Calu3 (cell line): ENCODE data around the gene EXOC2. TPM values are rescaled to one million over a fixed set of nuclear protein-coding genes. Genes with fewer than 3 reads are reported as not detected.

Experiments
- BruUV-seq: library from RNA; stranded (reverse); fragments of 400-500 nt; replicated peaks from 2 replicates; lab custom pipeline; 2021; lab: Mats Ljungman, UMichigan
- CTCF ChIA-PET: fragments of 300-600 bp; sonication (Branson Sonifier 250); formaldehyde crosslinking; loops from one replicate; lab custom pipeline; 2022; ENCODE audit warnings: antibody characterized with exemption; lab: Charles Lee
- DNase-seq: peaks from one replicate; pipeline ENCODE4 v3.0.0; 2022
- H3K27ac Mint-ChIP-seq: one replicate; pipeline ENCODE4 v1.8.0; 2022; ENCODE audit warnings: mixed read lengths; ENCODE audit not compliant: unreplicated experiment
- H3K27me3 Mint-ChIP-seq: one replicate; pipeline ENCODE4 v1.8.0; 2022; ENCODE audit warnings: mixed read lengths; ENCODE audit not compliant: unreplicated experiment
- H3K36me3 Mint-ChIP-seq: one replicate; pipeline ENCODE4 v1.8.0; 2022; ENCODE audit warnings: mild to moderate bottlenecking, moderate library complexity, mixed read lengths; ENCODE audit not compliant: insufficient read depth, unreplicated experiment
- H3K4me1 Mint-ChIP-seq: one replicate; pipeline ENCODE4 v1.8.0; 2022; ENCODE audit warnings: mild to moderate bottlenecking, low read depth, mixed read lengths; ENCODE audit not compliant: unreplicated experiment
- H3K4me3 Mint-ChIP-seq: one replicate; pipeline ENCODE4 v1.8.0; 2022; ENCODE audit warnings: mild to moderate bottlenecking, low read depth, moderate library complexity, mixed read lengths; ENCODE audit not compliant: unreplicated experiment
- H3K9me3 Mint-ChIP-seq: one replicate; pipeline ENCODE4 v1.8.0; 2022; ENCODE audit warnings: low read depth, mixed read lengths; ENCODE audit not compliant: unreplicated experiment
- CTCF ChIP-seq: fragments of 200-600 bp; IDR thresholded peaks from one replicate; pipeline ENCODE4 v1.8.0; 2022; ENCODE audit warnings: antibody characterized with exemption; ENCODE audit not compliant: unreplicated experiment
- intact Hi-C: fragments of 100-400 bp; cut with micrococcal nuclease; formaldehyde crosslinking; loops from one replicate; pipeline ENCODE4 v1.10.0; 2022; ENCODE audit not compliant: unreplicated experiment
- total RNA-seq: library from RNA; stranded (reverse); gene quantifications from 2 replicates; pipeline ENCODE4 v1.2.3, GENCODE V29; 2022

Gene EXOC2
- total RNA-seq, 1 experiment from 2014 or later: 13.2 TPM

GRCh38 chr6:518218-518617 is 174.7 kb downstream of the EXOC2 start:
- peaks cover 8% of the 10 kb centered on the region for H3K9me3 Mint-ChIP-seq
- BruUV-seq: no TSS peak
- no peak overlapping the region for H3K4me3 Mint-ChIP-seq
- H3K36me3 Mint-ChIP-seq: peaks cover 10% of the 10 kb centered on the region
- H3K27me3 Mint-ChIP-seq: no peaks in the 10 kb centered on the region
- DNase-seq: no peak
- no peak overlapping the region for H3K27ac Mint-ChIP-seq
- intact Hi-C loops: no loop called here
- CTCF ChIA-PET: no interaction called here
- TF ChIP-seq CTCF: no peak
- H3K4me1 Mint-ChIP-seq: no peaks in the 10 kb centered on the region

- Mint-ChIP-seq H3K27ac (no peak overlapping the region), H3K4me1 (no peaks in the 10 kb centered on the region), H3K27me3 (no peaks in the 10 kb centered on the region), H3K9me3 (peaks cover 3% of the 10 kb centered on the region), H3K36me3 (peaks cover 9% of the 10 kb centered on the region), H3K4me3 (no peak overlapping the region)
- intact Hi-C loops: no loop called here
- BruUV-seq: no TSS peak
- DNase-seq: no peak
- TF ChIP-seq CTCF: no peak
- CTCF ChIA-PET: no interaction called here
Observed at GRCh38 chr6:516213-516612, 176.7 kb downstream of the EXOC2 start.

- H3K36me3 Mint-ChIP-seq: no peaks in the 10 kb centered on the region
- H3K9me3 Mint-ChIP-seq: peaks cover 3% of the 10 kb centered on the region
- intact Hi-C loops: no loop called here
- no peak for TF ChIP-seq CTCF
- no peaks in the 10 kb centered on the region for H3K27me3 Mint-ChIP-seq
- CTCF ChIA-PET: no interaction called here
- H3K4me3 Mint-ChIP-seq: no peak overlapping the region
- DNase-seq: no peak
- BruUV-seq: no TSS peak
- H3K4me1 Mint-ChIP-seq: no peaks in the 10 kb centered on the region
- no peak overlapping the region for H3K27ac Mint-ChIP-seq
Observed at GRCh38 chr6:515267-515666, 177.7 kb downstream of the EXOC2 start.

GRCh38 chr6:514396-514978 is 178.5 kb downstream of the EXOC2 start:
- Mint-ChIP-seq H3K27me3 (no peaks in the 10 kb centered on the region), H3K36me3 (no peaks in the 10 kb centered on the region), H3K9me3 (peaks cover 3% of the 10 kb centered on the region), H3K4me1 (no peaks in the 10 kb centered on the region), H3K27ac (no peak overlapping the region), H3K4me3 (no peak overlapping the region)
- BruUV-seq: no TSS peak
- DNase-seq: no peak
- TF ChIP-seq CTCF: no peak
- intact Hi-C loops: no loop called here
- CTCF ChIA-PET: no interaction called here
